Putamen (tissue), 1 donor: ENCODE measurements around the gene TRIO.
A peak's percentile ranks its signal among the peaks of the same experiment; 100 is the strongest.

ENCODE experiments used
- DNase-seq: peaks from one replicate; pipeline ENCODE4 v3.0.0-alpha.2; 2016; ENCODE audit warnings: low spot score

Gene TRIO

GRCh38 chr5:14486486-14486885 lies 343.3 kb downstream of the TRIO start:
- DNase-seq, result no peak

- no peak for DNase-seq
Measured at GRCh38 chr5:14486996-14487896, 344.1 kb downstream of the TRIO start.

- no peak for DNase-seq
Measured at GRCh38 chr5:14487897-14488570, 344.9 kb downstream of the TRIO start.

- no peak for DNase-seq
Measured at GRCh38 chr5:14488709-14489108, 345.6 kb downstream of the TRIO start.

GRCh38 chr5:14489643-14490042 lies 346.5 kb downstream of the TRIO start:
- DNase-seq, result no peak

GRCh38 chr5:14490309-14490711 lies 347.2 kb downstream of the TRIO start:
- DNase-seq, result peak; percentile 21

- no peak for DNase-seq
Measured at GRCh38 chr5:14491015-14491915, 348.1 kb downstream of the TRIO start.

GRCh38 chr5:14492331-14492964 lies 349.3 kb downstream of the TRIO start:
- no peak for DNase-seq

- no peak for DNase-seq
Measured at GRCh38 chr5:14495301-14495700, 352.2 kb downstream of the TRIO start.

GRCh38 chr5:14497311-14497710 lies 354.2 kb downstream of the TRIO start:
- no peak for DNase-seq

- DNase-seq, result no peak
Measured at GRCh38 chr5:14501353-14502293, 358.5 kb downstream of the TRIO start.

GRCh38 chr5:14502294-14502690 lies 359.1 kb downstream of the TRIO start:
- no peak for DNase-seq

- no peak for DNase-seq
Measured at GRCh38 chr5:14503017-14503680, 360.0 kb downstream of the TRIO start.

- DNase-seq, result no peak
Measured at GRCh38 chr5:14503681-14504331, 360.7 kb downstream of the TRIO start.

GRCh38 chr5:14504332-14504727 lies 361.2 kb downstream of the TRIO start:
- DNase-seq, result no peak

- no peak for DNase-seq
Measured at GRCh38 chr5:14504816-14505215, 361.7 kb downstream of the TRIO start.

- DNase-seq, result no peak
Measured at GRCh38 chr5:14505310-14506139, 362.4 kb downstream of the TRIO start.

- DNase-seq, result no peak
Measured at GRCh38 chr5:14506140-14506538, 363.0 kb downstream of the TRIO start.

GRCh38 chr5:14506661-14507060 lies 363.5 kb downstream of the TRIO start:
- DNase-seq, result no peak
